Muscle layer of duodenum (tissue), 2 donors: ENCODE data around the gene PIP5K1C.

ENCODE experiments used
- H3K27ac ChIP-seq: one replicate; pipeline ENCODE4 v1.7.0; 2013; ENCODE audit warnings: mild to moderate bottlenecking, low read length
- H3K27me3 ChIP-seq: one replicate; pipeline ENCODE4 v1.7.0; 2013; ENCODE audit warnings: low read depth, mild to moderate bottlenecking, control low read depth, low read length
- H3K36me3 ChIP-seq, 2 donors: one replicate each; pipeline ENCODE4 v1.7.0; 2013; ENCODE audit warnings: low read length in 2 of 2, control low read depth in 1 of 2, mild to moderate bottlenecking in 1 of 2; ENCODE audit not compliant: insufficient read depth in 2 of 2, control insufficient read depth in 1 of 2
- H3K4me1 ChIP-seq, 2 donors: one replicate each; pipeline ENCODE4 v1.7.0; 2013; ENCODE audit warnings: low read length in 2 of 2, mild to moderate bottlenecking in 2 of 2, control low read depth in 1 of 2, moderate library complexity in 1 of 2; ENCODE audit not compliant: insufficient read depth in 2 of 2, control insufficient read depth in 1 of 2
- H3K4me3 ChIP-seq, 2 donors: one replicate each; pipeline ENCODE4 v1.7.0; 2013; ENCODE audit warnings: low read length in 2 of 2, low read depth in 1 of 2, mild to moderate bottlenecking in 1 of 2
- H3K9me3 ChIP-seq, 2 donors: one replicate each; pipeline ENCODE4 v1.7.0; 2013; ENCODE audit warnings: low read length in 2 of 2, control low read depth in 1 of 2, mild to moderate bottlenecking in 1 of 2; ENCODE audit not compliant: control insufficient read depth in 1 of 2
- donor health status: healthy.

PIP5K1C gene

GRCh38 chr19:3661284-3662238 is 38.7 kb downstream of the PIP5K1C start:
- peaks cover 25 to 86% of the 10 kb centered on the region in 2 donors for H3K36me3 ChIP-seq
- peaks cover 0 to 10% of the 10 kb centered on the region in 2 donors for H3K4me1 ChIP-seq
- no peaks in the 10 kb centered on the region for H3K9me3 ChIP-seq
- H3K27ac ChIP-seq: no peak overlapping the region
- H3K27me3 ChIP-seq: no peaks in the 10 kb centered on the region
- H3K4me3 ChIP-seq: no peak overlapping the region

GRCh38 chr19:3660493-3661219 is 39.6 kb downstream of the PIP5K1C start:
- H3K4me3 ChIP-seq: no peak overlapping the region

GRCh38 chr19:3659746-3660112 is 40.5 kb downstream of the PIP5K1C start:
- Histone ChIP-seq H3K27me3 (no peaks in the 10 kb centered on the region), H3K4me1 (no peaks in the 10 kb centered on the region), H3K9me3 (no peaks in the 10 kb centered on the region), H3K27ac (no peak overlapping the region), H3K4me3 (no peak overlapping the region), H3K36me3 (peaks cover 25 to 91% of the 10 kb centered on the region in 2 donors)

More at GRCh38 chr19:3660493-3661219, 39.6 kb downstream of the PIP5K1C start:
- H3K36me3 ChIP-seq: peaks cover 25 to 94% of the 10 kb centered on the region in 2 donors
- no peaks in the 10 kb centered on the region for H3K9me3 ChIP-seq
- H3K4me1 ChIP-seq: peaks cover 0 to 2% of the 10 kb centered on the region in 2 donors
- H3K27me3 ChIP-seq: no peaks in the 10 kb centered on the region
- H3K27ac ChIP-seq: no peak overlapping the region

GRCh38 chr19:3658870-3659745 is 41.2 kb downstream of the PIP5K1C start:
- H3K9me3 ChIP-seq: no peaks in the 10 kb centered on the region
- no peaks in the 10 kb centered on the region for H3K27me3 ChIP-seq
- no peak overlapping the region for H3K27ac ChIP-seq
- no peak overlapping the region for H3K4me3 ChIP-seq
- H3K4me1 ChIP-seq: no peaks in the 10 kb centered on the region
- H3K36me3 ChIP-seq: peaks cover 20 to 86% of the 10 kb centered on the region in 2 donors

- Histone ChIP-seq H3K27me3 (no peaks in the 10 kb centered on the region), H3K36me3 (peaks cover 23 to 86% of the 10 kb centered on the region in 2 donors), H3K9me3 (no peaks in the 10 kb centered on the region), H3K4me3 (no peak overlapping the region), H3K27ac (no peak overlapping the region), H3K4me1 (no peaks in the 10 kb centered on the region)
These were observed 42.0 kb downstream of the PIP5K1C start for GRCh38 chr19:3658004-3658869.

GRCh38 chr19:3657395-3657769 is 42.9 kb downstream of the PIP5K1C start:
- Histone ChIP-seq H3K27ac (no peak overlapping the region), H3K36me3 (peaks cover 31 to 88% of the 10 kb centered on the region in 2 donors)

GRCh38 chr19:3656747-3657394 is 43.4 kb downstream of the PIP5K1C start:
- H3K4me3 ChIP-seq: no peak overlapping the region
- H3K9me3 ChIP-seq: no peaks in the 10 kb centered on the region

More at GRCh38 chr19:3657395-3657769, 42.9 kb downstream of the PIP5K1C start:
- no peaks in the 10 kb centered on the region for H3K27me3 ChIP-seq
- no peaks in the 10 kb centered on the region for H3K9me3 ChIP-seq
- no peak overlapping the region for H3K4me3 ChIP-seq
- no peaks in the 10 kb centered on the region for H3K4me1 ChIP-seq

GRCh38 chr19:3656073-3656746 is 44.1 kb downstream of the PIP5K1C start:
- no peak overlapping the region for H3K27ac ChIP-seq
- H3K4me3 ChIP-seq: no peak overlapping the region
- H3K27me3 ChIP-seq: no peaks in the 10 kb centered on the region
- peaks cover 30 to 88% of the 10 kb centered on the region in 2 donors for H3K36me3 ChIP-seq
- H3K4me1 ChIP-seq: no peaks in the 10 kb centered on the region
- H3K9me3 ChIP-seq: no peaks in the 10 kb centered on the region

More at GRCh38 chr19:3656747-3657394, 43.4 kb downstream of the PIP5K1C start:
- Histone ChIP-seq H3K36me3 (peaks cover 31 to 88% of the 10 kb centered on the region in 2 donors), H3K4me1 (no peaks in the 10 kb centered on the region), H3K27me3 (no peaks in the 10 kb centered on the region), H3K27ac (no peak overlapping the region)

GRCh38 chr19:3655402-3656072 is 44.7 kb downstream of the PIP5K1C start:
- no peaks in the 10 kb centered on the region for H3K9me3 ChIP-seq
- H3K4me3 ChIP-seq: no peak overlapping the region
- H3K4me1 ChIP-seq: no peaks in the 10 kb centered on the region
- H3K36me3 ChIP-seq: peaks cover 27 to 86% of the 10 kb centered on the region in 2 donors
- H3K27ac ChIP-seq: no peak overlapping the region
- no peaks in the 10 kb centered on the region for H3K27me3 ChIP-seq
